Measurements from ENCODE around the gene EPS8.

- TF ChIP-seq, protein P1, sequence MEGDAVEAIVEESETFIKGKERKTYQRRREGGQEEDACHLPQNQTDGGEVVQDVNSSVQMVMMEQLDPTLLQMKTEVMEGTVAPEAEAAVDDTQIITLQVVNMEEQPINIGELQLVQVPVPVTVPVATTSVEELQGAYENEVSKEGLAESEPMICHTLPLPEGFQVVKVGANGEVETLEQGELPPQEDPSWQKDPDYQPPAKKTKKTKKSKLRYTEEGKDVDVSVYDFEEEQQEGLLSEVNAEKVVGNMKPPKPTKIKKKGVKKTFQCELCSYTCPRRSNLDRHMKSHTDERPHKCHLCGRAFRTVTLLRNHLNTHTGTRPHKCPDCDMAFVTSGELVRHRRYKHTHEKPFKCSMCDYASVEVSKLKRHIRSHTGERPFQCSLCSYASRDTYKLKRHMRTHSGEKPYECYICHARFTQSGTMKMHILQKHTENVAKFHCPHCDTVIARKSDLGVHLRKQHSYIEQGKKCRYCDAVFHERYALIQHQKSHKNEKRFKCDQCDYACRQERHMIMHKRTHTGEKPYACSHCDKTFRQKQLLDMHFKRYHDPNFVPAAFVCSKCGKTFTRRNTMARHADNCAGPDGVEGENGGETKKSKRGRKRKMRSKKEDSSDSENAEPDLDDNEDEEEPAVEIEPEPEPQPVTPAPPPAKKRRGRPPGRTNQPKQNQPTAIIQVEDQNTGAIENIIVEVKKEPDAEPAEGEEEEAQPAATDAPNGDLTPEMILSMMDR (IDR thresholded peaks at IDR 0.05) = no peak
- TF ChIP-seq POLR2A (IDR thresholded peaks at IDR 0.05) = no peak
These were observed 62.9 kb downstream of the EPS8 start for GRCh38 chr12:15726027-15726877.

Measured in adrenal gland (tissue), 5 donors.